ENCODE results near the gene CILP.

- TF ChIP-seq GATA2 (IDR thresholded peaks at IDR 0.05; ENCODE audit: low read depth, low read length) (no peak), GATA3 (IDR thresholded peaks at IDR 0.05; ENCODE audit: low read depth, low read length) (no peak)
These were observed 38.4 kb upstream of the CILP start for GRCh38 chr15:65249641-65250040.
